GM19438 (cell line): ENCODE results near the gene DBH.

Experiments
- ATAC-seq: cut with Tn5 transposase; IDR thresholded peaks from one replicate; pipeline ENCODE4 v1.9.1; 2021; ENCODE audit warnings: low read depth; ENCODE audit not compliant: unreplicated experiment

DBH gene

DNA sequence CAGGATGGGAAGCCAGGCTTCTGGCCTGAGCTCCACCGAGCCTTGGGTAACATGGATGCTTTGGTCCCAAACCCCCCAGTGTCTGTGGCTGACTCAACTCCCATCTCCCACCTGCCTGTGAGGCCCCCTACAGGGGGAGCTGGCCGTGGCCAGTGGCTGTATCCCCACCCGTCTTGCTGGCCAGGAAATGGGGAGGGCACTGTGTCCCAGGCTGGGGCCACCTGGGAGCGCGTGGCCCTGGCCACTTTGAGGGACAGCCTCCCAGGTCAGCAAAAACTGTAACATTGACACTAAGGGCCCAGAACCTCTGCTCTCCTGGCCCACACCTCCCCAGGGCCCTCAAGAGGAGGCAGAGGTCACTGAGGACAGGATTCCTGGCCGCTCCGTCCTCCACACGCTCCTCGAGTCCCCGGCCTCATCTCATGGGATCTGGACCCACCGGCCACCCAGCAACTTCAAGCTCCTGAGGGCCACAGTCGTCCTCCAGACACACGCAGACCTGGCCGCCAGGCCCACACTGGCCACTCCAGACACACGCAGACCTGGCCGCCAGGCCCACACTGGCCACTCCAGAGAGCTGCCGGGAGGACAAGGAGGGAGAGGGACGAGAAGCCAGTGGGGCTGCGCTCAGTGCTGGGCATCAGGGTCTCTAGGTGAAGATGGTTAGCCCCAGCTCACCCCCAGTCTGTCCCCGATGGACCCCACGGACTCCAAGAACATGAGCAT, 44.2 kb downstream of the DBH start:
- ATAC-seq = no peak

DNA sequence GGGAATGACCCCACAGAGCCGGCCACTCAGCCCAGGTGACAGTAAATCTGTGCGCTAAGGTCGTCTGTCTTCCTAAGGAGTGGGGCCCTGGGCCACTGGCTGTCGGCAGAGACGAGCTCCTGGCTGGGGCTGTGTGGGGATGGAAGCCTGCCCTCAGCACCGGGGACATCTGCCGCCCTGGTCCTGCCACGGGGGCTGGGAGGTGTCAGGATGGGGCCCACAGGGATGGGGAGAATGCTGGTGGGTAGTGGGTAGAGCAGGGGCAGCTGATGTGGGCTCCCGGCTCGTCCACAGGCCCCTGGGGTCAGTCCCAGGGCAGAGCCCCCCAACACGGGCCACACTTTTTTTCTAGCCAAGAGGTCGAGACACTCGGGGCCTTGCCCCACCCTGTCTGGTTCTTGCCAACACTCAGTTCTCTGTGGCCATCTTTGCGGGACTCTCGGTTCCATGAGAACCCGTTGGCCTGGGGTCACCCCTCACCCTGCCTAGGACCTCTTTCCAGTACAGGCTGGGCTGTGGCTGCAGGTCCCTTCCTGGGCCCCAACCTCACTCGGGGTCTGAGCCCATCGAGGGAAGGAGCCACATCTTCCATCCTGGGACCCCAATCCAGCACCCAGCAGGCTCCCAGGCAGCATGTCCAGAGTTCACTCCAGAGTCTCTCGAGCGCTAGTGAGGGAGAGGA, 45.0 kb downstream of the DBH start:
- no peak for ATAC-seq

DNA sequence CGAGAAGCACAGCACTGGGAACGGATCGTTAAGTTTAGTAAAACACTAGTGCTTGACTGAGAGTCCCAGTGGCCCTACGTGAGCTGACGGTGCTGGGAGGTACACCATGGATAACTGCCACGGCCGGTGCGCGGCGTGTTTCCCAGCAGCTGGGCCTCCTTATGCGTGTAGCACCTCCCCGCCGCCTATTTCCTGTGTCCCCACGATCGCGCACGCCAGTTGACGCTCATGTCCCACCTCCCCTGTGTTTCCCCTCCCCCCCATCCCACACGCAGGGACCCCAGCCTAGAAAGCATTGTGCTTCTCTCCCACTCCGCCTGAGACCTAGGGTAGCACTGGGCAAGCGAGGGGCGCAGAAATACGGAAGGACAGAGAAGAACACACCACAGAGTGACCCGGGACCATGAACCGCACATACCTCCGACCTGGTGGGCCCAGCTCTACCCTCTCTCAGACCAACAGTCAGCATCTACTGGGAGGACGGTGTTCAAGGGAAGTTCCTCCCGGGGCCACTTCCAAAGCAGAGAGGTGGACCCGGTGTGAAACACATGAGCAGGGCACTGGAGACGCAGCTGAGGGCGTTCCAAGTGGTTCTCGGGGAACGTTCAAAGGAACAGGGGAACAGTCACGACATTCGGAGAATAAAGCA, 45.6 kb downstream of the DBH start:
- no peak for ATAC-seq

DNA sequence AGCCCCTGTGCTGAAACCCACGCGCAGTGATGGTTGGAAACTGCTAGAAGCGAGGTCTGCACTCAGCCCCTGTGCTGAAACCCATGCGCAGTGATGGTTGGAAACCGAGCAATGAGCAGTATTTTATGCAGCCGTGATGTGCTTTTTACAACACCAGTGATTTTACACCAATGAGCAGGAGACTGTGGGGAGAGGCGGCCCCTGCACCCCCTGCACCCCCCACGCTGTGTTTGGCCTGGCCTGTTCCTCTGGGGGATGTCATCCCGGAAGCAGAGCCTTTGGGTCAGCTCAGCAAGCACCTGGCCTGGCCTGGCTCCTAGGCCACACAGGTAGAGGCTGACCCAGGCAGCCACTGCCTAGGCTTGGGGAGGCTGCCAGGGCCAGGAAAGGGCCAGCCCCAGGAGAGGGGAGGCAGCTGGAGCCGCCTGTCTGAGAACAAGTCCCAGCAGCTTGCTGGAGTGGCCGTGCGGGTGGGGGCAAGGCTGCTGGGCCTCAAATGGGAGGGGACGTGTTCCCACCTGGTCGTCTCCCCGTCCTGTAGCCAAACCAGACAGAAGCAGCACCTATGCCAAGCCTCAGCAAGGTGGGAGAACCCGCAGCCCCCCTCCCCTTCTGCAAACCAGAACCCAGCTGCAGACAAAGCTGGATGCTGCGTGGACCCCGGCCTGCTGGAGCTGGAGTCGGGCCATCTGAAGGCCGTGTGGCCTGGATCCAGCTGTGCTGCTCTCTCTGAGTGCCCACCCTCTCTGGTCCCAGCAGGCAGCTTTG, 46.8 kb downstream of the DBH start:
- no peak for ATAC-seq

DNA sequence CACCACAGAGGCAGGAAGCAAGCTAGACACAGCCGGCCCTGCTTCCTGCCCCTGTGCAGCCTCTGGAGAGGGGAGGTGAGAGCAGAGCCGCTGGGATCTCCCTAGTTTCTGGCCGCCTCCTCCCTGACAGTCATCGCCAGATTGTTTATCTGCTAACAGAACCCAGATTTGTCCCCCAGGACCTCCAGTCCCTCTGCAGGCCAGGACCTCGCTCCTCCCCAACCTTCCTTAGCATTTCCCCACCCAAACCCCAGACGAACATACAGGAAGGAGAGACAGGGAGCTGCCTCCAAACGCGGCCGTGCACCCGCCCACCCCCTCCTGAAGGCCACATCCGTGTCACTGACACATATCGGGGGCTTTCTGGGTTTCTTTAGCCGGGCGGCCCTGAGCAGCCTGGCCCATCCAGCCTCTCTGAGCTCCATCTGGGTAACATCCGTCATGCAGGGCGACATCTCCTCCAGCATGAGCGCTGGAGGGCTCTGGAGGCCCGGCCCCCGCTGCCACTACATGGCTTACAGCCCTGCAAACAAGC, 47.5 kb downstream of the DBH start:
- no peak for ATAC-seq

DNA sequence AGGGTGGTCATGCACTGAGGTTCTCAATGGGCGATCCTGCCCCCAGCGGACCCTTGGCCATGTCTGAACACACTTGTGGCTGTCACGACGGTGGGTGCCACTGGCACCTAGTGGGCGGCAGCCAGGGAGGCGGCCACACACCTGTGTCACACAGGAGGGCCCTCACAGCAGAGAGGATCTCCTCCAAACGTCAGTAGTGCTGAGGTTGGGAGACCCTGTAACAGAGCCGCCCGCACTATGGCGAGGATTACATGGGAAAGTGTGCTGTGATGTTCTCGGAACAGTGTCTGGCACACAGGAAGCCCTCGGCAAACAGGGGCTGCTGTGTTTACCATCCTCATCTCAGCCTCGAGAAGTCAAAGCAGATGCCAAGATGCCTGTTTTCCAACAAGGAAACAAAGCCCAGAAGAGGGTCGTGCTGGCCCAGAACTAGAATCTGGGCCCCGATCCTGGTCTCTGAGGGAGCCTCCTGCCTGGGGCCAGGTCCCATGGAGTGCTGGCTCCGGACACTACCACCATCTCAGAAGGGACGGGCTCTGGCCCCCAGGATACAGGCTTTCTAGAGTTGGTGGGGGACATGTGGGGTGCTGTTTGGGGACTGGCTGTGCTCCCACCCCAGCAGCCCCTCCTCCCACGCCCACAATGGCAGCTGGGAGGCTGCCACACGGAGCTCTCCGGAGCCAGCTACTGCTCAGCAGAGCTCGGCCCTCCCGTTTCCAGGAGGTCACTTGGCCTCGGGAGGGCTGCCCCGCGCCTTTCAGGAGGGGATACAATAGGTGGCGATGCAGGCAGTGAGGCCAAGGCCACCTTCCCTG, 48.2 kb downstream of the DBH start:
- ATAC-seq = no peak

DNA sequence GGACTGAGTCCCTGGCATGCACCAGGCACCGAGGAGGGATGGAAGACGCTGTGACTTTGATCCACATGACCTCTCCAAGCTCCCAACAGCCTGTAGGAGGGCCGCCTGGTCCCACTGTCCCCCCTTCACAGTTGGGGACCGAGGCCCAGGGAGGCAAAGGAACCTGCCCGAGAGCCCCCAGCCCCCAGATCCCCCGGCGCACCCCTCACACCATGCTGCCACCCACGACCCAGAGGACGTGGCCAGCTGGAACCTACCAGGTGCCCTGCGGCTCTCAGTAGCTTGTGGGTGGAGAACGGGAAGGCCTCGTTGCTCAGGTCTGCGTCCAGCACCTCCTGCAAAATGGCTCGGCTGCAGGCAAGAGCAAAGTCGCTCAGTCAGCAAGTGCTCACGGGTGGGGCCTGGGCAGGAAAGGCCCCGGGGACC, 48.8 kb downstream of the DBH start:
- no peak for ATAC-seq

DNA sequence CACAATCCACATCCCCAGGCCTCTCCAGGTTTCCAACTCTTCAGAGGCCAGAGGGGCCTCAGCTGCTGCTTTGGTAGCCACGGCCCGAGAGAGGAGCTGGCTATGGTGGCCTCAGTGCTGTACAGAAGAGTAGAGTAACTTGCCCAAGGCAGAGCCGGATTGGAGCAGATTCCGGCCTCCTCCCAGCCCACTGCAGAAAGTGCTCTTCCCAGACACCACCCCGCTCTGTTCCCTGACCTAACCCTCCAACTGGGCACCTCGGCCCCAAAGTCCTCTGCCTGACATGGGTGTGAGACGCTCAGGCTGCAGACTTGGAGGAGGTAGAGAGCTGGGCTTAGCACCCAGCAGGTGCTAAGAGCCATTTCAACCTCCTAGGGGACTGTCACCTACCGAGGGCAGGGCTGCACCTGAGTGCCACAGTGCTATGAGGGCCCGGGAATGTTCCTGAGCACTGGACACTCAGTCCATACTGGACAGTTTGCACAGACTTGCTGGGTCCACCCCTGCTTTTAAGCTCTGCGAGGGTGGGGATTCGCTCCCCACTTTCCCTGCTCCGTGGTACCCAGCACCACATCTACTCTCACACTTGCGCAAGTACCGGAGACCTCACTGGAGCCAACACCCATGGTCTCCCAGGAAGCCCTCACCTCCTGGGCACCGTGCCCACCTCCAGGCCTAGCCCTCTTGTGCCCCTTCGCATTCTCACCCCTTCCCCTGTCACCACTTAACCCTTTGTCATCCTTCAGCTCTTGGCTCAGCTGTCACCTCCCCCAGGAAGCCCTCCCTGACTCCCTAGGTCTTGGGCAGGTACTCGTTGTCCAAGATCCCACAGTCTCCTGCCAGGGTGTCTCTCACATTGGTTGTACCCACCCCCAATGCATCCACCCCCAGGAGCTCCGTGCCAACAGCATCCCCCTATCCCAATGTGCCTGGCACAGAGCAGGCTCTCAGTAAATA, 49.8 kb downstream of the DBH start:
- no peak for ATAC-seq

DNA sequence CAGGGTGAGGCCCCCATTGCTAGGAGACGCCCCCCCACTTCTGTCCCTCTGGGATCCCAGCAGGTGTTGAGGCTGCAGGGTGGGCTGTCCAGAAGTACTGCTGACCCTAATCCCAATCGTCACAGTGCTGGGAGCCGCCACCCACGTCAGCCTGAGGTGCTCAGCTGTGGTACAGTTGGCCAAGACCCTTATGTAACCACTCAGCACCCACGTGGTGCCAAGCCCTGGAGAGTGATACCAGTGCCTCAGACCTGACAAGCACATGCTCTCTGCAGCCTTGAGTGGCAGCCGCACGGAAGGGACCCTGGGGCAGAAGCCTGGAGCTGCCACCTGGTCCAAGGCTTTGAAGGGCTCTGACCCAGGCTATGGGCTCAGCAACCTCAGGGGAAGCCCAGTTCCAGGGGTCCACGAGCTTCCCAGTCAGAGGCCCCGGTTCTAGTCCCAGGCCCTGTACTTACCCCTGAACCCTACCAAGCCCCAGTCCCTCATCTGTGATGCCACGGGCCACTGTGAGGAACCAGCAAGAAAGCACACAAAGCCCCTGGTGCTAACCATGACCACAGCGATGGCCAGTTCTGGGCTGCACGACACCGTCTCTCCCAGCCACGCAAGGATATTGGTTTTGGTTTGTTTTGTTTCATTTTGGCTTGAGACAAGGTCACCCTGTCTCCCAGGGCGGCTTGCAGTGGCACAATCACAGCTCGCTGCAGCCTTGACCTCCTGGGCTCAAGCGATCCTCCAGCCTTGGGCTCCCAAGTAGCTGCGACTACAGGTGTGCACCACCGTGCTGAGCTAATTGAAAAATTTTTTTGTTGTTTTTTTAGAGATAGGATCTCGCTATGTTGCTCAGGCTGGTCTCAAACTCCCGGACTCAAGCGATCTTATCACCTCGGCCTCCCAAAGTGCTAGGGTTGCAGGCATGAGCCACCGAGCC, 50.7 kb downstream of the DBH start:
- no peak for ATAC-seq

DNA sequence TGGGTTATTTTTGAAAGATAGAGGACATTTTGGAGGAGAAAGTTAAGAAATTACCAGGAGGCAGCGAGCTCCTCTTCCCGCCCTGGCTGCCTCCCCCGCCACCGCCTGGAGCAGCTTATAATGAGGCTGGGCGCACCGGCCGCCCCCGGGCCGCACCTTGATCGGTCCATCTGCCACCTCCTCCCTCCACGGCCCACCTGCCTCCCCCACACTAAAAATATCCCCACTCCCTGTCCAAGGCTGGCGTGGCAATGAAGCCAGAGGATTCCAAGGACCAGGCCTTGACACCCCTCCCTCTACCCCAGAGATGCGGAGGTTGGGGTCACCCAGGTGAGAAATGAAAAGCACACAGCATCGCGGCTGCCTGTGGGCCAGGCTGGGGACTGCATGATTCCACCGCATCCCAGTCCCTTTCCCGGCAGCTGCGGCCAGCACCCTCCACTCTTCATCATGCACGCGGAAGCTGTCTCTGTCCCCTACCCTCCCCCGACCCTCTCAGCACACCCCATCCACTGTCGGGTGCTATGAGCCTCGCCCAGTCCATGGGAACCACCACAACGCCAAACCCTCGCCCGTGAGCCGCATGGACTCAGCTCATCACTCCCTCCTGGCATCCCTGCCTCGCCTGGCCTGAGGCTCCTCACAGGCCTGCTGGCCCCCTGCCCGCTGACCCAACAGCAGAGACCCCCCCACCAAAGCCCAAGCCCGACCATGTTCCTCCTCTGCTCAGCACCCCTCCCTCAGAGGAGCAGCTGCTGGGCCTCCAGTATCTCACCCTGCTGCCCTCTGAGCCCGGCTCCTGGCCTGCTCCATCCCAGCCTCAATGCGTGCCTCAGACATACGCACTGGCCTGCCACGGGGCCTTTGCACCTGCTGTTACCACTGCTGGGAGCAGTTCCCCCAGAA, 51.9 kb downstream of the DBH start:
- no peak for ATAC-seq

DNA sequence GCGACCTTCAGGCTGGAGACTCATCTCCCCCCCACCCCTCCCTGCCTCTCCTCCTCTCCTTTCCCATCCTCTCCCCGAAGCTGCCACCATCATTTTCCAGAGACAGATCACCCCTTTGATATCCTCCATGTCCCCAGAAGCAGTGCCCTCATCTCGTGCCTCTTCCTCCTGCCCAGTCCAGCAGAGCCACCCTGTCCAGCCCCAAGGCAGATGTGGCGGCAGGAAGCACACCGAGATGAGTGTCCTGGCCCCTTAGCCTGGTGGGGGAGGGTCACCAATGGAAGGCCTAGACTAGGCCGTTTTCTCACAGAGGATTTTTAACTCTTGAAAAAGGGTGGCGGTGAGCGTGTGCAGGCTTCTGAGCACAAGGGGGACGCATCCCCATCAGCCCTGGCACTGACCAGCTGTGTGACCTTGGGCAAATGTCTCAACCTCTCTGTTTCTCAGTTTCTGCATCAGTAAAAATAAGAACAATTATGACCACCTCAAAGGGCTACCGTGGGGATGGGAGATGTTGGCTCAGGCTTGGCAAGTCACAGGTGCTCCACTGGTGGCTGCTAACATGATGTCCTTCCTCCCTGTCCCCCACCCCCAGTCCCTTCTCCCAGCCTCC, 53.1 kb downstream of the DBH start:
- no peak for ATAC-seq

DNA sequence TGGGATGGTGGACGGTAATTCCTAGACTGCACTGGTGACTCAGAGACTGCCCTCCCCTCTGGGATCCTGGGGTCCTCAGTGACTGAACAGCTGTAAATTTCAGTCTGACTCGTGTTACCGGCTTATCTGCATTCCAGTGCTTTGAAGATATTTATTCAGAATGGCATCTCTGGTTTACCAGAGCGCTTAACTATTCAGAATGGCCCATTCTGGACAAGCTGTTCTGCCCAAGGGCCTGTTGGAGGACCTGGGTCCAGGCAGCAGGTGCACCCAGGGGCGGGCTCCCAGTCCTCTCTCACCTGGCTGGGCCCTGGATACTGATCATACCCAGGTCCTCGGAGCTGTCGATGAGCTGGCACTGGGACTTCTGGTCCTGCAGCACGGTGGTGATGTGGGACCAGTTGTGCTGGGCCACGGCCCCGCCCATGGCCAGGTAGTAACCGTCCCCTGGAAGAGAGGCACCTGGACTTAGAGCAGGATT, 54.0 kb downstream of the DBH start:
- no peak for ATAC-seq

DNA sequence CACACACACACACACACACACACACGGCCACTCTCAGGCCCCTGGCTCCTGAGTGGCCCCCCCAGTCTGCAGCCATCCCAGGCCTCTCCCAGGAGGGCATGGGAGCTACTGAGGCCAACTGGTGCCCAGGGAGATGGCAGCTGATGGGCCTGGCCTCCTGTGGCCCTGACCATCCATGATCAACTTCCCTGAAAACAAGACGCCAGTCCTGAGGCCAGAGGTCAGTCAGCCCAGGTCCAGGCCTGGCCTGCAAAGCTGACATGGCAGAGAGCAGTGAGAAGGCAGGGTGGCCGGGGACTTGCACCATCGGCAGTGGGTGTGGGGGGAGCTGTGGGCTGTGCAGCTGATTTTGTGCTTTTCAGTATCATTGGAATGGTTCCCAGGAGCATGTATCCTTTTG, 55.0 kb downstream of the DBH start:
- ATAC-seq = no peak

DNA sequence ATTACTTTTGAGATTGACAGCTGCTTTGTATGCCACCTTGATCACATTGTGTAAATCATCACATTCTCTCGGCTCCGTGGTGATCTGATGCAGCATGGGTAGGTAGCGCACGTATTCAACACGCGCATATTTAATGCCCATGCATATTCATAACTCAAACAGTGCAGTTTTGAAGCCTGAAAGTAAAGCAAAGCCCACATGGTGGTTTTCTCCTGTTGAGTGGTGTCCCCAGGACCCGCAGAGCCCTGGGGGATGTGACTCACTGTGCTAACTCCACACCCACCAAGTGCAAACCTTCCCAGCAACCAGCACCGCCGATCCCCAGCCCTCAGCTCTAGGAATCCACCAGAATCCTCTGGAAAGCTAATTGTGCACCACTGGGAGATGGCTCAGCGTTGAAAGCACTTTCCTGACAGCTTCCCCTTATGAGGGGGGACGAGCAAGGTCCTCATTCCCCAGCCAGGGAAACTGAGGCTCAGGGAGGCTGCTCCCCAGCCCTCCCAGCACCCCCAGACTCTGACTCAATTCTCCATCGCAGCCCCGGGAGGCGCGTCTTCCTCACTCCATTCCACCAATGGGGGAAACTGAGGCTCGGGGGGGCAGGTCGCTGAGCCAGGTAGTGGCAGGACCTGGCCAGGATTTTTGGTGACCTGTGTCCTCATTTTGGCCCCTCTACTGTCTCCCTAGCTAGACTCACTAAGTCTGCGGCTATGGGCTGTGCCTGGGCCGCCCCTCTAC, 55.6 kb downstream of the DBH start:
- ATAC-seq = no peak

DNA sequence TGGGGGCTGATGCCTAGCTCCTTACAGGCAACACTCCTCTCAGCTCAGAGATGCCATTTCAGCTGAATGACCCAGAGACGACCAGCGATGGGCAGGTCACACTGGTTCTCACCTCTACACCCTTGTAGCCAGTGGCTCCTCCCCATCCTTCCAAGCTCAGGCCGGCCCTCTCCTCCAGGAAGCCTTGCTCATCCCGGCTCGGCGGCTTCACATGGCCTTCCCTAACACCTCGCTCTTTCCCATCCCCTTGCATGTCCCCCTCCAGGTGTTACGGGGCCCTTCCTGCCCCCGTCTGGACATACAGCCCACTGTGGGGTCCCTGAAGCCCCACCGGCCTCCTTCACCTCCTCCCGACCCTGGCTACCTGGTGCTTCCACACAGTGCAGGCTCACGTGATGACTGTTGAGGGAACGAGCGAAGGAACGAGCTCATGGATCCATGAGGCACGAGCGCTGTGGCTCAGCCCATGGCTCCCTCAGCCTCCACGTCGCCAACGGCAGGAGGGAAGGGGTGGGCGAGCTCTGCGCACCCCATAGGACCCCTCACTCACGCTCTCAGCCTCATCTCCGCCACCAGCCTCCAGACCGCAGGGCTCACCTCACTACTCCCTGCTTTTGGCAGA, 56.3 kb downstream of the DBH start:
- no peak for ATAC-seq
